PFSK-1 (cell line): ENCODE results near the gene VSIG10.

Source experiments
- FOXP2 ChIP-seq: optimal IDR thresholded peaks from 2 replicates; pipeline ENCODE3; 2011; ENCODE audit warnings: borderline replicate concordance, control low read depth, inconsistent platforms; ENCODE audit not compliant: insufficient read depth; ENCODE audit errors: extremely low read length, extremely low read depth
- POLR2AphosphoS5 ChIP-seq: IDR thresholded peaks from 2 replicates; pipeline ENCODE4 v1.6.1; 2012; ENCODE audit warnings: low read depth, mild to moderate bottlenecking, control low read depth, low read length, moderate library complexity
- SIN3A ChIP-seq: IDR thresholded peaks from 2 replicates; pipeline ENCODE4 v1.6.1; 2012; ENCODE audit warnings: mild to moderate bottlenecking, low read length, moderate library complexity, borderline replicate concordance; ENCODE audit not compliant: insufficient read depth
- TAF1 ChIP-seq: IDR thresholded peaks from 2 replicates; pipeline ENCODE4 v1.6.1; 2012; ENCODE audit warnings: low read length, control low read depth, borderline replicate concordance; ENCODE audit not compliant: insufficient read depth
- TF ChIP-seq, protein P1 (sequence below), 2 experiments: IDR thresholded peaks; 2 replicates each; pipeline versions ENCODE4 v1.6.1 to v1.8.0; 2011 to 2012; ENCODE audit warnings: low read depth in 2 of 2, low read length in 2 of 2, control low read depth in 1 of 2, inconsistent platforms in 1 of 2, mild to moderate bottlenecking in 1 of 2, moderate library complexity in 1 of 2; ENCODE audit not compliant: insufficient read depth in 1 of 2

VSIG10 gene

DNA sequence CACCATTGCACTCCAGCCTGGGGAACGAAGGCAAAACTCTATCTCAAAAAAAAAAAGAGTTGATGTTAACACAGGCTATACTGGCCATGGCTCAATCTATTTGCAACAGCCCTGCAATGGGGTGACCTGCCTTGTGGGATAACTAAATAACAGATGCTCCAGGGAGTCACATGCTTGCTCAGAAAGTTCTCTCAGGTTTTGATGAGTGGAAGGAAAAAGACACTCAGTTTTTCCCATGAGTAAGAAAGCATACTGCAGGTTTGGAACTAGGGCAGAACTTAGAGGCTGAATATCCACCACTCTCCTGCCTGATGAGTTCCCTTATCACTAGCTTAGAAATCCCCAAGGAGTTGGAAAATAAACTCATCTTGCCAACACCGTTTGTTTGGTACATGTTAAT, 59.7 kb downstream of the VSIG10 start:
- TF ChIP-seq POLR2AphosphoS5 (no peak), FOXP2 (no peak), SIN3A (no peak), TAF1 (no peak)
- TF ChIP-seq, protein P1, sequence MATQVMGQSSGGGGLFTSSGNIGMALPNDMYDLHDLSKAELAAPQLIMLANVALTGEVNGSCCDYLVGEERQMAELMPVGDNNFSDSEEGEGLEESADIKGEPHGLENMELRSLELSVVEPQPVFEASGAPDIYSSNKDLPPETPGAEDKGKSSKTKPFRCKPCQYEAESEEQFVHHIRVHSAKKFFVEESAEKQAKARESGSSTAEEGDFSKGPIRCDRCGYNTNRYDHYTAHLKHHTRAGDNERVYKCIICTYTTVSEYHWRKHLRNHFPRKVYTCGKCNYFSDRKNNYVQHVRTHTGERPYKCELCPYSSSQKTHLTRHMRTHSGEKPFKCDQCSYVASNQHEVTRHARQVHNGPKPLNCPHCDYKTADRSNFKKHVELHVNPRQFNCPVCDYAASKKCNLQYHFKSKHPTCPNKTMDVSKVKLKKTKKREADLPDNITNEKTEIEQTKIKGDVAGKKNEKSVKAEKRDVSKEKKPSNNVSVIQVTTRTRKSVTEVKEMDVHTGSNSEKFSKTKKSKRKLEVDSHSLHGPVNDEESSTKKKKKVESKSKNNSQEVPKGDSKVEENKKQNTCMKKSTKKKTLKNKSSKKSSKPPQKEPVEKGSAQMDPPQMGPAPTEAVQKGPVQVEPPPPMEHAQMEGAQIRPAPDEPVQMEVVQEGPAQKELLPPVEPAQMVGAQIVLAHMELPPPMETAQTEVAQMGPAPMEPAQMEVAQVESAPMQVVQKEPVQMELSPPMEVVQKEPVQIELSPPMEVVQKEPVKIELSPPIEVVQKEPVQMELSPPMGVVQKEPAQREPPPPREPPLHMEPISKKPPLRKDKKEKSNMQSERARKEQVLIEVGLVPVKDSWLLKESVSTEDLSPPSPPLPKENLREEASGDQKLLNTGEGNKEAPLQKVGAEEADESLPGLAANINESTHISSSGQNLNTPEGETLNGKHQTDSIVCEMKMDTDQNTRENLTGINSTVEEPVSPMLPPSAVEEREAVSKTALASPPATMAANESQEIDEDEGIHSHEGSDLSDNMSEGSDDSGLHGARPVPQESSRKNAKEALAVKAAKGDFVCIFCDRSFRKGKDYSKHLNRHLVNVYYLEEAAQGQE (IDR thresholded peaks at IDR 0.05; ENCODE audit: insufficient read depth in 1 of 2, low read depth in 2 of 2, low read length in 2 of 2), result no peak

DNA sequence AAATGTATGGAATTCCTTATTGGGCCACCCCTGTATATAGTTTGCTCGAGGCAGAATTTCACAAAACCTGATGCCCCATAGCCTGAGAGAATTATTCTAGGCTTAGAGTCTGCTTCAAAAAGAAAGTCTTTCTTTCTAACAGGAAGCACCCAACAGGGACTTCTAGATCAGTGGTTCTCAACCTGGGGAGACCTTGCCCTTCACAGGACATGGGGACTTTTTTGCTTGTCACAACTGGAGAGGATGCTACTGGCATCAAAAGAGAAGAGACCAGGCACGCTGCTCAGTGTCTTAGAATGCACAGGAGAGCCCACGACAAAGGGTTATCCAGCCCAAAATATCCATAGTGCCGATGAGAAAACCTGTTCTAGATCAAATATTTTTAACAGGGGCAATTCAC, 61.7 kb downstream of the VSIG10 start:
- no peak for TF ChIP-seq FOXP2
- TF ChIP-seq SIN3A, result no peak
- no peak for TF ChIP-seq POLR2AphosphoS5
- no peak for TF ChIP-seq TAF1
- TF ChIP-seq, protein P1 (IDR thresholded peaks at IDR 0.05; ENCODE audit: insufficient read depth in 1 of 2, low read depth in 2 of 2, low read length in 2 of 2), result no peak

DNA sequence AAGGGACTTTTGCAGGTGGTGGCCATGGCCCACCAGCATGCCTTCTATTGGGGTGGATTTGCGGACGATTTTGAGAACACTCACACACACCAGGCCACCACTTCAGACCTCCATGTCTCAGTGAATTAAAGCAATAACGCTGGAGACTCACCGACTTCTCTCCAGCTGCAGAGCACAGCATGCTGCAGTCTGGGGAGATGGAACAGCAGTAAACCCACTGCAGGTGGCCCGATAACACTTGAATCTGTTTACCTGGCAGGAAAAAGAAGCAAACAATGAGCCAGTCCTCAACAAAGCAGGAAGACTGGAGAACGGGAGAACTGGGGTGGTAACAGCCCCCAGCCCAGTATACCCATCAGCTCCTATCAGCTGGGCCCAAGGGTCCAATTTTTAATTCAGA, 65.7 kb downstream of the VSIG10 start:
- TF ChIP-seq SIN3A (no peak), POLR2AphosphoS5 (no peak), TAF1 (no peak), FOXP2 (no peak)
- TF ChIP-seq, protein P1 (IDR thresholded peaks at IDR 0.05; ENCODE audit: insufficient read depth in 1 of 2, low read depth in 2 of 2, low read length in 2 of 2), result no peak

DNA sequence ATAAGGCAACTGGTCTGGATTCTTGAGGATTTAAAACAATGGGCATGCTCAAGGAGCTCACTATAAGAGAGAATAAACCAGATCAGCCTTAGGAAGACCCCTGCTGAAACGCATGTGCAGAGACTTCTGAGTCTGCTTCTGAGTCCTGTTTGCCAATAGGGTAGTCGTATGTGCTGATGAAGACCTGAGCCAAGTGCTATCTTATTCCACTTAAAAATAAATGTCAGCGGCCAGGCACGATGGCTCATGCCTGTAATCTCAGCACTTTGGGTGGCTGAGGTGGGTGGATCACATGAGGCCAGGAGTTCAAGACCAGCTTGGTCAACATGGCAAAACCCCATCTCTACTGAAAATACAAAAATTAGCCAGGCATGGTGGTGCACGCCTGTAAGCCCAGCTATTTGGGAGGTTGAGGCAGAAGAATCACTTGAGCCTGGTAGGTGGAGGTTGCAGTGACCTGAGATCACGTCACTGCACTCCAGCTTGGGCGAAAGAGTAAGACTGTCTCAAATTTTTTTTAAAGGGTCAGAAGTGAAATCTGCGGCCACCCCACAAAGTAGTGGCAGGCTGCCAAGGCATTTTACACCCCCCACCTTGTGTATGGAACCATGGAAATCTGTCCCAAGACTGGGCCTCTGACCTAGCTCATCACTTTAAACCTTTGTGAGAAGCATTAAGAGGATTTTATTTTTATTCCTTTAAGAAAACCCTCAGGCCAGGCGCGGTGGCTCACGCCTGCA, 67.0 kb downstream of the VSIG10 start:
- TF ChIP-seq SIN3A (no peak), FOXP2 (no peak), POLR2AphosphoS5 (no peak), TAF1 (no peak)
- TF ChIP-seq, protein P1 (IDR thresholded peaks at IDR 0.05; ENCODE audit: insufficient read depth in 1 of 2, low read depth in 2 of 2, low read length in 2 of 2), result no peak
